Measurements from ENCODE around the gene VPREB1.
"Not testable (repeated sequence)": the region's sequence is repeated elsewhere in the genome, so short reads cannot be mapped to it uniquely, and the experiment has no call there.

The VPREB1 gene

DNA sequence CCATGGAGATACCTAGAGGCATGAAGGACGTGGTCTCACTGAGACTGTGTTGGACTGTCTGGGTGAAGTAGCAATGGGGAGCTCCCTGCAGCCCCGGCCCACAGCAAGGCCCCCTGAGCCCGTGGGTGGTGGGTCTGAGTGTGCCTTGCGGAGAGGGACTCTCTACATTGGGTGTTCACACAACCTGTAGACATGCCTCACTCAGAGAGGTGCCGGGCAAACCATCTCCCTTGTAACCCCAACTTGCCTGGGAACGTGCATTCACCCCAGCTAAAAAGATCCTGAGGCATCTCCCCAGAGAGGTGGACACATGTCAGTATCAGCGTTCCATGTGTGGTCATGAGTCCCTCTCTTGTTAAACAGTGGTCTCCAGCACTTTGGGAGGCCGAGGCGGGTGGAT lies 2.1 kb downstream of the VPREB1 start:
- DNase-seq: no peak

GRCh38 chr22:22248878-22249277 lies 4.3 kb downstream of the VPREB1 start:
- DNase-seq: no peak

DNA sequence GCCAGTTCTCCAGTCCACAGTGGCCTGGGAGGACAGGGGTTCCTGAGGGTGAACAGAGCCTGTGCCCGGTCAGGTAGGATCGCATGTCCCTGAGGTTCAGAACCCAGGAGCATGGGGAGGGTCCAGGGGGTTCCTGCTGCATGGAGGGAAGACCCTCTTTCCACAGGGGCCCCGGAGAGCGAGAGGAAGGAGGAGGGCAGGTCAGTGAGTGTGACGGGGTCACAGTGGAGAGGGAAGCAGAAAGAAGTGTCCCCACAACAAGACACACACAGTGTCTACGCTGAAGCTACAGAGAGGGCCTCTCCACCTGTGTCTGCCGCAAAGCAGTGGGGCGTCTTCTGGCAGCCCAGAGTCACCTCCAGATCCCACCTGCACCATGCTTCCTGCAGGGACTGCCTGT lies 6.1 kb downstream of the VPREB1 start:
- not testable (repeated sequence) for DNase-seq

GRCh38 chr22:22256133-22256532 lies 11.5 kb downstream of the VPREB1 start:
- DNase-seq: not testable (repeated sequence)

GRCh38 chr22:22258597-22259415 lies 14.2 kb downstream of the VPREB1 start:
- not testable (repeated sequence) for DNase-seq

GRCh38 chr22:22260169-22260568 lies 15.6 kb downstream of the VPREB1 start:
- DNase-seq: not testable (repeated sequence)

- not testable (repeated sequence) for DNase-seq
Observed at GRCh38 chr22:22260586-22260985, 16.0 kb downstream of the VPREB1 start.

GRCh38 chr22:22262332-22263074 lies 17.9 kb downstream of the VPREB1 start:
- not testable (repeated sequence) for DNase-seq

DNA sequence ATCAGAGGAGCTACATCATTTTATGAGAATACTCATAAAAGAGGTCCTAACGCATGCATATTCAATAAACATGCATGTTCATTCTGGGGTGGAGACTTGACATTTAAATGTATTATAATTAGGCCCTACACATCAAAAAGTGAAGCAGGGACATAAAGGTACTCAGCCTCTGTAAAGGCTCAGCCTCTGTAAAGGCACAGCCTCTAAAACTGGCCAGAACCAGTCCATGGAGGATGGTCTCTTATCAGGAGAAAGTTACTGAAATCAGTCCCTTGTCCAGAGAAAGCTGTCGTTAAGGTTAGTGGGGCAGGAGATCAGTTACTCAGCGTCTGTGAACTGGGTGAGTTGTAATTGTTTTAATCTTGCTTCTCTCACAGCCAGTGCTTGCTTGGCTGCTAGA lies 19.2 kb downstream of the VPREB1 start:
- not testable (repeated sequence) for DNase-seq

DNA sequence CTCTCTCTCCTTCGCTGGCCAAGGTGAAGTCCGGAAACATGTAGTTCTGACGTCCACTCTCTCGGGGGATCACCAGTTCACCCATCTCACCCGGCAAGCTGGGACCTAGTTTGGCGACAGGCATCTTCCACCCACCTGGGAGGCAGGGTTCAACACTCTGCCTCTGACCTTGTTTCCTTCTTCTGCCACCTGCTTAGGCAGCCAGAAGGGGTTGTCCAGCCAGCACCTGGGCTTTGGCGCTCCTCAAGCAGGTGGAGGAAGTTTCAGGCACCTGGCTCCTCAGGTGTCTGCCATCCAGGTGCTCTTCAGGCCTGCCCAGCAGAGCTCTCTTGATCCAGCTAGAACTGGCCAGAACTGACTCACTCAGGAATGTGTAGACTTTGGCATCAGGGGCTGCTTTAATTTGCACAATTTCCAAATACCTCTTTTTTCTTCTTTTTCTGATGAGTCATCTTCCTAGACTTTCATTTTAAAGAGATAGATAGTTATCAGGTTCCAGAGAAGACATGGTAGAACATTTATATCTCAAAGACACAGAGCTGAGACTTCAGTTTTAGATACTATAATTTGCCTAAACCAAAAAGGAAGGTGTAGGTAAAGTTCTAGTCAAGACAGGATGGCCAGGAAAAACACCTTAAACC lies 25.6 kb downstream of the VPREB1 start:
- DNase-seq: not testable (repeated sequence)

- DNase-seq: not testable (repeated sequence)
Observed at GRCh38 chr22:22277423-22277822, 32.8 kb downstream of the VPREB1 start.

- not testable (repeated sequence) for DNase-seq
Observed at GRCh38 chr22:22284962-22285756, 40.6 kb downstream of the VPREB1 start.

DNA sequence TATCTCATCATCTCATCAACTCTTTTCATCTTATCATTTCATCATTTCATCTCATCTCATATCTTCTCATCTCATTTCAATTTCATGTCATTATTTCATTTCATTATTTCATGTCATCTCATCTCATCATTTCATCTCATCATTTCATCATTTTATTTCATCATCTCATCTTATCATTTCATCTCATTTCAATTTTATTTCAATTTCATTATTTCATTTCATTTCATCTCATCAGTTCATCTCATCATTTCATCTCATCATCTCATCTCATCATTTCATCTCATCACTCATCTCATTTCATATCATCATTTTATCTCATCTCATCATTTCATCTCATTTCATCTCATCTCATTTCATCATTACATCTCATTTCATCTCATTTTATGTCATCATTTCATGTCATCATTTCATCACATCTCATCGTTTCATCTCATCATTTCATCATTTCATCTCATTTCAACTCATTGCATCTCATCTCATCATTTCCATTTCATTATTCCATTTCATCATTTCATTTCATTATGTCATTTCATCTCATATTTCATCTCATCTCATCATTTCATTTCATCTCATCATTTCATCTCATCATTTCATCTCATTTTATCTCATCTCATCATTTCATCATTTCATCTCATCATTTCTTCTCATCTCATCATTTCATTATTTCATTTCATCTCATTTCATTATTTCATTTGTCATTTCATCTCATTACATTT lies 42.0 kb downstream of the VPREB1 start:
- not testable (repeated sequence) for DNase-seq

DNA sequence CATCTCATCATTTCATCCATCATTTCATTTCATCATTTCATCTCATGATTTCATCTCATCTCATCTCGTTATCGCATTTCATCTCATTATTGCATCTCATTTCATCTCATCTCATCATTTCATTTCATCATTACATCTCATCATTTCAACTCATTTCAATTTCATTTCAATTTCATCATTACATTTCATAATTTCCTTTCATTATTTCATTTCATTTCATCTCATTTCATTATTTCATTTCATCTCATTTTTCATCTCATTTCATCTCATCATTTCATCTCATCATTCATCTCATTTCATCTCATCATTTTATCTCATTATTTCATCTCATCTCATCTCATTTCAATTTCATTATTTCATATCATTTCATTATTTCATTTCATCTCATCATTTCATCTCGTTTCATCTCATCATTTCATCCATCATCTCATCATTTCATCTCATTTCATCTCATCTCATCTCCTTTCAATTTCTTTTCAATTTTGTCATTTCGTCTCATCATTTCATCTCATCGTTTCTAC lies 42.6 kb downstream of the VPREB1 start:
- DNase-seq: not testable (repeated sequence)

DNA sequence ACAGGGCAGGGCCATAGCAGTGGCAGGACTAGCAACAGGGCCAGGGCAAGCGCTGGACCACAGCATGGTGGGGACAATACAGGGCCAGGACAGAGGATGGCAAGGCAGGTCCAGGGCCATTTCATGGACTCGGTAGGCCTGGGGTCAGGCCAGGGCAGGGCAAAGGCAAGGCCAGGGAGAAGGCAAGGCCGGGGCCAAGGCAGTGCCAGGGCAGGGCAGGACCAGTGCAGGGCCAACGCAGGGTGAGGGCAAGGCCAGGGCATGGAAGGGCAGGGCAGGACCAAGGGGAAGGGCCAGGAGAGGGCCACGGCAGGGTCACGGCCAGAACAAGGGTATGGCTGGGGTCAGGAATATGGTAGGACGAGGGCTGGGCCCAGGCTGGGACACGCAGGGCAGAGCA lies 45.1 kb downstream of the VPREB1 start:
- DNase-seq: not testable (repeated sequence)

- not testable (repeated sequence) for DNase-seq
Observed at GRCh38 chr22:22291129-22291806, 46.7 kb downstream of the VPREB1 start.

DNA sequence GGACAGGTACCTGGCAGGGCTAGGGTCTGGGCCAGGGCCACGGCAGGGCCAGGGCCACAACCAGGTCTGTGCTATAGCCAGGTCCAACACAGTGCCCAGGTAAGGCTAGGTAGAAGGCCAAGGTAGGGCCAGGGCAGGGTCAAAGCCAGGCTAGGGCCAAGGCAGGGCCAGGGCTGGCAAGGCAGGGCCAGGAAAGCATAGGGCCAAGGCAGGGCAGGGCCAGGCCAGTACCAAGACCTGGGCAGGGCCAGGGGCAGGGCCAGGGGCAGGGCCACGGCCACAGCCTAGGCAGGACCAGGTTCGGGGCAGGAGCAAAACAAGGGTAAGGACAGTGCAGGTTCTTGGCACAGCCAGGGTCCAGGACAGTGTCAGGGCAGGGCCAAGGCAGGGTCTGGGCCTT lies 48.1 kb downstream of the VPREB1 start:
- not testable (repeated sequence) for DNase-seq

GRCh38 chr22:22293436-22293835 lies 48.9 kb downstream of the VPREB1 start:
- not testable (repeated sequence) for DNase-seq

- not testable (repeated sequence) for DNase-seq
Observed at GRCh38 chr22:22294641-22295040, 50.1 kb downstream of the VPREB1 start.
